T47D (cell line): Measurements from ENCODE around the gene LEMD3.

Experiments used
- DNase-seq, 2 experiments: peaks; one replicate each; pipeline versions ENCODE4 v3.0.0 to v3.0.0-alpha.2; 2011 to 2012; ENCODE audit warnings: low read depth in 1 of 2, low spot score in 1 of 2
- JUND ChIP-seq: IDR thresholded peaks from 2 replicates; pipeline ENCODE4 v1.6.1; 2012; ENCODE audit warnings: low read depth
- in situ Hi-C: cut with HindIII; loops from 2 replicates; pipeline ENCODE4 v1.10.0; 2016; ENCODE audit warnings: low sequenced_read_pairs, low pct_unique_long_range_greater_than_20kb

LEMD3 gene

DNA sequence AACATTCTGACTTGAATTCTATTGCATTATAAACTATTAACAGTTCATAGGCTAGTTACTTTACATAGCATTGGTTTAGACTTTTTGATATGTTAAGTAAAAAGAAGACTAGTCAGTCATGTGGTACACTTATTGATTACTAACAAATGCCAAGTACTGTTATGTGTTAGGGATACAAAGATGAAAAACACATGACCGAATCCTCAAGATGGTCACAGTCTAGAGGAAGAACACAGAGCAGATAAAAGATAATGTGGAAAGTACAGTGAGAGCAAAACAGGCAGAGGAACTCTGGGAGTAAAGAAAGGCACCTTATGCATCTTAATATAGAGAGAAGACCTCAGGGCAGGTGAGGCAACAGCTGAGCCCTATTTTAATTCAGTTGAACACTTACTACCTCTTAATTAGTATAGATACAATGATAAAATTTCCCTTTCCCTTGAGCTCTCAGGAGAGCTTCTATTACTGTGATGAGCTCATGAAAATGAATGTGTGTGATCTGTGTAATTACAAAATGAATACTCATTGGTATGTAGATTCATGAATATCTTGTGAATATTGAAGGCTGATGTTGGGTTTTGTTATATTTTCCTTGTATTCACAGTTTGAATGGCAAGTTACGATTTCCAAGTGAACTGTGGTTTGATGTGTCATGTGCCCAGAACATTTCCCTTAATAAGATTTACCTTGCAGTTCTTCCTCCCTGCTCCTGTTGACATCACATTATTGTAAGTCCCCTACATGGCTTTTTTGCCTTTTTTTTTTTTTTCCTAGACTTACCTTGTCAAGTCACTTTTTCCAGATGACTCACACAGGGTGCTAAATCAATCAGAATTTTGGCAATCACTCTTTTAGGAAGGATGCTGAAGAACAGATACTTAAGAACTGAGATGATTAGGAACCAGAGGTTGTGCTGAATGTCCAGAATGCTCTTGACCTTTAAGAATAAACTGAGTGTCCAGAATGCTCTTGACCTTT lies 79.6 kb downstream of the LEMD3 start:
- in situ Hi-C loops = no loop called here
- no peak for DNase-seq
- no peak for TF ChIP-seq JUND

DNA sequence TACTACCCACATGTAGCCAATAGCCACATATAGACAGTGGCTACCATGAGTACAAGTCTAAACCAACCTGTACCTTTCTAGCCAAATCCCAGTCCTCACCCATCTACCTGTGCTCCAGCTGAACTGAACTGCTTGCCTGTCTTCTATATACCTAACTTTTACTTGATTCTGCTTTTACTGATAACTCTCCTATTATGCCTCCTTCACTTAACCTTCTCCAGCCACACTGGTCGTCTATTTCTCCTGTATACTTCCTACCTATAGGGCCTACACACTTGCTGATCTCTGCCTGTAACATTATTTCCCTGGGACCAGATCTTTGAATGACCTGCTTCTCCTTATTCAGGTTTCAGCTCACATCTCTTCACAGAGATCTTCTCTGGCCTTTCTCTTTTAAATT lies 83.1 kb downstream of the LEMD3 start:
- no peak for TF ChIP-seq JUND
- no peak for DNase-seq
- in situ Hi-C loops = no loop called here

DNA sequence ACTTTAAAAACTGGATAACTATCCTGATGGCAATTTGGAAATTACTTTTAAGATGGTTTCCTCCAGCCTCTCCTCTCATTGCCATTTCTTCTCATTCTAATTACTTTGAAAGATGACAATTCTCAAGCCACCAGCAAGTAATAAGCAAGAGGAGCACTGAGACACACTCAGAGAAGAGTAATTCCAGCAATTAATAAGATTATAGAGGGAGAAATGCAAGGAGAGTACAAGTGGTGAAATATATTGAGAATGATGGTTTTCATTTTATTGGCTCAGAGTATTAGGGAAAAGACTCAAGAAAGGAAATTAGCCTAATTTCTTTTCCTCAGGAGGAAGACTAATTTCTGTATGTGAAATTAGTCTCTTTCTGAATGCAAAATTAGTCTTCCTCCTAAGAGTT lies 88.6 kb downstream of the LEMD3 start:
- DNase-seq = no peak
- in situ Hi-C loops = no loop called here
- TF ChIP-seq JUND = no peak

DNA sequence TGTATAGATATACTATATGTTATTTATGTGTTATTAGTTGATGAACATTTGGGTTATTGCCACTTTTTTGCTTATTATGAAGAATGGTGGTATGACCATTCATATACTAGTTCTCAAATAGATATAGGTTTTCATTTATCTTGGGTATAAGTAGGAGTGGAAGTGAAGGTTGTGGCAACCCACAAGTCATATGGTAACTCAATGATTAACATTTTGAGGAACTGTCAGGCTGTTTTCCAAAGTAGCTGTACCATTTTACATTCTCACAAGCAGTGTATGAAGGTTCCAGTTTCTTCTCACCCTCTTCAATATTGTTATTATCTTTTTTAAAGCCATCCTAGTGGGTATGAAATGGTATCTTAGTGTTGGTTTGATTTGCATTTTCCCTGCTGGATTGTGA lies 90.1 kb downstream of the LEMD3 start:
- in situ Hi-C loops = no loop called here
- DNase-seq = no peak
- no peak for TF ChIP-seq JUND

DNA sequence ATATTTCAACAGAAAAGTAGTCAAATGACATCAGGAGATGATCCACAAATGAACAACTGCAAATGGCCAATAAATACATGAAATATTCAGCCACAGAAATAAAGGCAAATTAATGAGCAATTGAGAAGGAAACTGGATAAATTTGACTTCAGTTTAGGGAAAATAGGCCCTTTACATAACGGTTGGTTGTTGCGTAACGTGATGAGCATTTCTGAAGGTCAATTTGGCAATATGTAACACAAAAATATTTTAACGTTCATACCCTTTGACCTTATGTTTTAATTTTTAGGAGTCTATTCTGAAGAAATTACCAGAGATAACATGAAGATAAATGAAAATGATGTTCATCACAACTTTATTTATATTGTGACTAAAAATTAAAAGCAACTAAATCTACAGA lies 94.4 kb downstream of the LEMD3 start:
- in situ Hi-C loops = no loop called here
- DNase-seq = no peak
- no peak for TF ChIP-seq JUND

DNA sequence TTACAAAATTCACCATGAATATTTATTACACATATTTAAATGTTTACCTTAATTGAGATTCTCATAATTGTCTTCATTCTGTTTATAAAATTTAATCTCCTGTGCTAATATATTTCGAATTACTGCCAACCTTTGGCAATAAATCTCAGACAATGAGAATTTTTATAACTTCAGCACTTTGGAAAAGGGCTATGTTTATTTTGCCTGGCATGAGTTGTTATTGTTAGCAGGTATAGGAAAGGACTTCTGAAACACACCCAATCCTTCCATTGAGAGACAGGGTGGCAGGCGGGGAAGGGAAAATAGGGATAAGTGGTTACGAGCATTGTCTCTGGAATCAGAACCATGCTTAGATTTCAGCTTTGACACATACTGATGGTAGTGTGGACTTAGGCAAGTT lies 97.0 kb downstream of the LEMD3 start:
- no peak for TF ChIP-seq JUND
- DNase-seq = no peak
- in situ Hi-C loops = no loop called here

DNA sequence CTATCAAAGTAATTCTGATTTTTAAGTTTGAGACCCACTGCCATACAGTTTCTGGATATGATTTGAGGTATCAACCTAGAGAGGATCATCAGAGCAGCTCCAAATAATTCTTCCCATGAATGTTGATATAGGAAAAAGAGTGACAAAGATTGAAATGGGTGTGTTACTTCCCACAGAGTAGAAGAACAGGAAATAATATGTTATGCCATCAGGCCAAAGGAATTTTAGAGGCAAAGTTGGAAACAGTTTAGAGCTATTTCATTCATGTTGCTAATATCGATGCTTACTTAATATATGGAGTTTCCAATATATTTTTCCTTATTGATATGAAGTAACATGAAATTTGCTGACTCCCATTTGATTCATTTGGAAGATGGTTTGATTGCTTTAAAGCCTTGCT lies 100.2 kb downstream of the LEMD3 start:
- no peak for TF ChIP-seq JUND
- no peak for DNase-seq
- in situ Hi-C loops = no loop called here

DNA sequence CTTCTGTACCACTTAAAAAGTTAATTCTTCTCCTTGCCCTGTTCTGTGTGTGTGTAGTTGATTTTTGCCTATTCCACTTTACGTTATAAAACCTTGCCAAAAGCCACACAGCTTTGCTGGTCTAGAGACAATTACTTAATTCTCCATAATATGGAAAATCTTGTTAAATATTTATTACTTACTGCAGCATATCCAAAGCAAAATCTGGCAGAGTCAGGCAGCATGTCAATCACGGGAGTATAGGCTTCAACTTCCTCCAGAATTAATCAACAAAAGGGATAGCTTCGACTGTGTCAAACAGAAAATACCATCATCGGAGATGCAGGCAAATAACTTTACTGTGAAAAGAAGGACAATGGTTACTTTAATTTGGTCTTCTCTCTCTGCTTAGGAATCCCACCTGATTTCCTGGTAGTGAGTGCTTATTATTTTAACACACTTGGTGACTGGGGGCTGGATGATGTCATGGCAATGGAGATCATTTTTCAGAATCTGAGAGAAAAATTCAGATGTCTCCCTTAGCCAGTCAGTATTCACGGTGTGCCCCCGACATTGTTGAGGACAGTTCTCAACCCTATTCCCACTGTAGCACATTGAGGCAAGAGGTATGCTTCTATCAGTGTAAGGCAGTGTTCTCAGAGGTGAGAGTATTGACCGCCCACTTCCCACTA lies 105.4 kb downstream of the LEMD3 start:
- in situ Hi-C loops = no loop called here
- TF ChIP-seq JUND = no peak
- no peak for DNase-seq

DNA sequence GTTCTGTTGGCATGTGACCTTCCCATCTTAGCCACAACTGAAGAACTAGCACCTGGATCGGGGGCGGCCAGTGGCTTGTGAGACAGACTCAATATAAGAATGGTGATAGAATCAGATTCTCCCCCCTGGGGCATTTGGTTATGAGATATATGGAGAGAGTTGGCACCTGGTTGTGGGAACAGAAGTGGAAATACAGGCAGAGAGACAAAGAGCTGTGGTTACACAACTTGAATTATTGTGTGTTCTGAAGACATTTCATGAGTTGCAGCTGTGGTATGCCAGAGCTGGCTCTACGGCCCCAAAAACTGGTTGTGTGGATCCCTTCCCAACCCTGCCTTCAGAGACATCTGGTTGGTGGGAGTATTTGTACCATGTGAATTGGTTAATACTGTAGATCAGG lies 106.2 kb downstream of the LEMD3 start:
- no peak for TF ChIP-seq JUND
- DNase-seq = peak in 1 of 2 experiments; percentile 70
- in situ Hi-C loops = no loop called here

DNA sequence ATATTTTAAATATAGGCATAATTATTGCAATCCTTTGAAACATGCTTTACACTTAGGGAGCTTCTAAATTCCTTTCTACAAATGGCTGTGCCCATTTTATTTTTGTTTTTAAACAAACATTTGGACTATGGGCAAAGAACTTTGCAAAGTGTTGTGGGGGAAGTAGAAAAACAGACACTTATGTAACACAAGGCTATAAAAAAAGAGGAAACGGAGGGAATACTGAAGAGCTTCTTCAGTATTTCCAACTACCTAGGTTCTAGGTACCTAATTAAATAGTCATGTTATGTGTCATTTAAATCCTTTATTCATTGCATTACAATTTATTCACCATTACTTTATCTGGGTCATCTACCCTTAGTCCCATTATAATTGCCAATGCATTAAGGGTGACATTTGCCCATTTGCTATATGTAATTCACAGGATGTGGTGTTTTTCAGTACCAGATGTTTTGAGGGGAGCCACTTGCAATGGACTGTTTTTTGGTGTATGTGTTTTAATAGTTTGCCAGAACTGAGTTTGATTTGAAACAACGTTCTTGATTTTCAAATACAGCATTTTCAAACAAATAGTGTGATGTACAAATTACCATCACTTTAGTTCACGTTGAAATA lies 107.6 kb downstream of the LEMD3 start:
- no peak for DNase-seq
- in situ Hi-C loops = no loop called here
- no peak for TF ChIP-seq JUND

DNA sequence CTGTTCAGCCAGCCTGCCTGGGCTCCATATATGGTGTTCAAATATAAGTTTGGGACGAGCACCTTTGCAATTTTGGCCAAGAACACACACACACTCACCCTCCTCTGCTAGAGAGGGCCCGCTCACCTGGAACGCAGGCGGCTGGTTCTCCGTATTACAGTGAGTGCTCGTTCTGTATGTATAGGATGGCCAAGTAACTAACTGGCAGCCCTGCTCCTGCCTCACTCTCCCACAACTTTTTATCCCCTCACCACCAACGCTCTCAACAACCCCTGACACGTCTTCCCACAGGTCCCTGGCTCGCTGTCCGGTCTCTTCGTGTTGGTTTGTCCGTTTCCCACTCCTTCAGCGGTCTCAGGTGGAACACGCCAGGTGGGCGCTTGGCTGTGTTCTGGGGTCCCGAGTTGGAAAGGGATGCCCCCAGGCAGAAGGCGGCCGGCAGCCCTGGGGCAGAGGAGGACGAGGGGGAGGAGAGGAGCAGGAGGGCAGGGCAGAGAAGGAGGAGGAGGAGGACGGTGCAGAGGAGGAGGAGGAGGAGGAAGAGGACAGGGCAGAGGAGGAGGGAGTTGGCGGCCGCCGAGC lies 108.7 kb downstream of the LEMD3 start:
- in situ Hi-C loops = no loop called here
- no peak for TF ChIP-seq JUND
- DNase-seq = no peak

DNA sequence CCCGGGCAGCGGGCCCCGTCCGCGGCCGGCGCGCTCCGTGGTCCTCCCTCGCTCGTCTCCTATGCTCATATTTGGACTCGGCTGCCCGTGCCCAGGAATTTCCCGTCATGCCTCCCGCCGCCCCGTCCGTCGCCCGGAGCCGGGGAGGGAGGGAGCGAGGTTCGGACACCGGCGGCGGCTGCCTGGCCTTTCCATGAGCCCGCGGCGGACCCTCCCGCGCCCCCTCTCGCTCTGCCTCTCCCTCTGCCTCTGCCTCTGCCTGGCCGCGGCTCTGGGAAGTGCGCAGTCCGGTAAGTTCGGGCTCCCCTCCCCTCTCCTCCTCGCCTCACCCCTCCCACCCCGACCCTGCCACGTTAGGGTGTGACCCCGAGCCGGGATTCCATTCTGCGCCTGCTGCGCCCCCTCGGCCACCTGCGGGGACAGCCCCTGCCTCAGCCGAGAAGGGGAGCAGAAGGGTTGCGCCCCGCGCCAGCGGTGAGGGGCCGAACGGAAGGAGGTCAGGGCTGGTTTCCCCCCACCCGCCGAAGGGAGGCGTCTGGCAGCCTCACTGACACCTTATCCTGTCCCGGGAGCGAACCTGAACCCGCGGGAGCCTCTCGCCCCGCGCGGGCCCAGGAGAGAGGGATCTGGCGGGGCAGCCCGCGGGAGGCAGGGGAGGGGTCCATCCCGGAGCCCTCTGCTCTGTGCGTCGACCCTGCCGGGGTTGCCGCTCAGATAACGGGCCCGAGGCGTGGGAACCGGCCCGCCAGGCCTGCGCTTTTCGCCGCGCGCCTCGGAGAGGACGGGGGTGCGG lies 109.4 kb downstream of the LEMD3 start, which contains the start of gene MSRB3:
Gene MSRB3 (plus strand): TSS at position 108 of the 793 bp plus-strand sequence. CDS start 29,897 bp downstream, outside the sequence.
- peak; percentile 86 to 91 for DNase-seq
- TF ChIP-seq JUND = no peak
- in situ Hi-C loops = no loop called here
